ENCODE measurements around the gene SHC2. TPM values are rescaled to one million over a fixed set of nuclear protein-coding genes. Genes with fewer than 3 reads are reported as not detected.

The SHC2 gene
- total and polyA plus RNA-seq, 2 of the 13 experiments (the other 11 are each of a cell fraction or from before 2014, with no cell fraction given), result 9.0 to 18.3 TPM

GRCh38 chr19:488505-489417, 27.9 kb upstream of the SHC2 start (continued):
- TF ChIP-seq REXO4 (CRISPR knock-in tag; IDR thresholded peaks at IDR 0.05; ENCODE audit: borderline replicate concordance), result no peak
- TF ChIP-seq SALL1 (CRISPR knock-in tag; IDR thresholded peaks at IDR 0.05), result peak; percentile 64
- no peak for TF ChIP-seq ZNF75D (CRISPR knock-in tag; IDR thresholded peaks at IDR 0.05; ENCODE audit: borderline replicate concordance)
- peak; percentile 91 for TF ChIP-seq GABPB1 (CRISPR knock-in tag; IDR thresholded peaks at IDR 0.05)
- 0 out of 2 replicates have a peak, but pooled peaks have one; percentile 54 for TF ChIP-seq ZNF691 (CRISPR knock-in tag; IDR thresholded peaks at IDR 0.05; ENCODE audit: borderline replicate concordance, low read depth)
- peak; percentile 48; the same call in 1 of the 2 replicates for TF ChIP-seq ZBTB14 (CRISPR knock-in tag; IDR thresholded peaks at IDR 0.05)
- TF ChIP-seq RAD21 (CRISPR knock-in tag; IDR thresholded peaks at IDR 0.05), result peak; percentile 55
- TF ChIP-seq PHF21A (CRISPR knock-in tag; IDR thresholded peaks at IDR 0.05), result peak; percentile 70; the same call in 1 of the 2 replicates
- TF ChIP-seq FLYWCH1 (CRISPR knock-in tag; IDR thresholded peaks at IDR 0.05), result no peak
- TF ChIP-seq ZBTB44 (CRISPR knock-in tag; IDR thresholded peaks at IDR 0.05), result 0 out of 2 replicates have a peak, but pooled peaks have one; percentile 61
- 0 out of 2 replicates have a peak, but pooled peaks have one; percentile 58 for TF ChIP-seq ZNF782 (CRISPR knock-in tag; IDR thresholded peaks at IDR 0.05; ENCODE audit: borderline replicate concordance)
- 0 out of 2 replicates have a peak, but pooled peaks have one; percentile 42 for TF ChIP-seq ZNF354B (CRISPR knock-in tag; IDR thresholded peaks at IDR 0.05)
- TF ChIP-seq GATAD2A (CRISPR knock-in tag; IDR thresholded peaks at IDR 0.05), result no peak
- TF ChIP-seq JDP2 (CRISPR knock-in tag; IDR thresholded peaks at IDR 0.05; ENCODE audit: borderline replicate concordance), result no peak
- peak; percentile 45; the same call in 1 of the 2 replicates for TF ChIP-seq RFXANK (CRISPR knock-in tag; IDR thresholded peaks at IDR 0.05)
- TF ChIP-seq SNAPC5 (CRISPR knock-in tag; IDR thresholded peaks at IDR 0.05; ENCODE audit: borderline replicate concordance), result no peak
- TF ChIP-seq ZBTB20 (CRISPR knock-in tag; IDR thresholded peaks at IDR 0.05; ENCODE audit: borderline replicate concordance, low read depth), result no peak
- TF ChIP-seq HNF1B (CRISPR knock-in tag; IDR thresholded peaks at IDR 0.05), result no peak
- TF ChIP-seq ZKSCAN8 (CRISPR knock-in tag; IDR thresholded peaks at IDR 0.05; ENCODE audit: borderline replicate concordance), result no peak
- TF ChIP-seq SMAD3 (CRISPR knock-in tag; IDR thresholded peaks at IDR 0.05), result no peak
- no peak for TF ChIP-seq RAD51 (IDR thresholded peaks at IDR 0.05; ENCODE audit: borderline replicate concordance)
